HFFc6 (cell line): ENCODE results near the gene MGAT4B. TPM values are rescaled to one million over a fixed set of nuclear protein-coding genes. Genes with fewer than 3 reads are reported as not detected.
A peak's percentile ranks its signal among the peaks of the same experiment; 100 is the strongest.

ENCODE experiments used
- DNase-seq: peaks from one replicate; pipeline ENCODE4 v3.0.0-alpha.2; 2018
- H3K27ac Mint-ChIP-seq: 2 replicates; pipeline ENCODE4 v1.8.0; 2020; ENCODE audit warnings: mild to moderate bottlenecking, mixed read lengths
- H3K27me3 Mint-ChIP-seq: 2 replicates; pipeline ENCODE4 v1.8.0; 2021; ENCODE audit warnings: mild to moderate bottlenecking, moderate library complexity, mixed read lengths; ENCODE audit not compliant: insufficient read depth
- H3K36me3 Mint-ChIP-seq: 2 replicates; pipeline ENCODE4 v1.8.0; 2021; ENCODE audit warnings: low read depth, mixed read lengths
- H3K4me1 Mint-ChIP-seq: 2 replicates; pipeline ENCODE4 v1.8.0; 2020; ENCODE audit warnings: low read depth, mixed read lengths
- H3K4me3 Mint-ChIP-seq: 2 replicates; pipeline ENCODE4 v1.8.0; 2020; ENCODE audit warnings: mild to moderate bottlenecking, moderate library complexity, mixed read lengths
- H3K9me3 Mint-ChIP-seq: 2 replicates; pipeline ENCODE4 v1.8.0; 2020; ENCODE audit warnings: mild to moderate bottlenecking, mixed read lengths
- total RNA-seq, 6 experiments: library from RNA; stranded (reverse); fragmentation: NEBNext Ultra II Directional; extraction: Animal tissue kit (Norgen Biotek cat#: 25700); gene quantifications; 2 replicates in 1 of 6; 3 replicates in 5 of 6; pipeline ENCODE4 v1.2.3, GENCODE V29; 2021
- TF ChIP-seq, protein P1 (sequence below): fragments of 200-600 bp; sonication (generic); IDR thresholded peaks from 2 replicates; pipeline ENCODE4 v1.5.0; 2021; ENCODE audit warnings: antibody characterized with exemption, mild to moderate bottlenecking

MGAT4B gene
- total RNA-seq, 6 experiments from 2014 or later: 129 to 166 (median 148) TPM

- Mint-ChIP-seq H3K27me3 (peaks cover 9% of the 10 kb centered on the region), H3K36me3 (peaks cover 50% of the 10 kb centered on the region), H3K9me3 (peaks cover 1% of the 10 kb centered on the region), H3K27ac (no peak overlapping the region), H3K4me3 (no peak overlapping the region; the same call in 1 of the 2 replicates), H3K4me1 (peaks cover 48% of the 10 kb centered on the region)
- TF ChIP-seq, protein P1, sequence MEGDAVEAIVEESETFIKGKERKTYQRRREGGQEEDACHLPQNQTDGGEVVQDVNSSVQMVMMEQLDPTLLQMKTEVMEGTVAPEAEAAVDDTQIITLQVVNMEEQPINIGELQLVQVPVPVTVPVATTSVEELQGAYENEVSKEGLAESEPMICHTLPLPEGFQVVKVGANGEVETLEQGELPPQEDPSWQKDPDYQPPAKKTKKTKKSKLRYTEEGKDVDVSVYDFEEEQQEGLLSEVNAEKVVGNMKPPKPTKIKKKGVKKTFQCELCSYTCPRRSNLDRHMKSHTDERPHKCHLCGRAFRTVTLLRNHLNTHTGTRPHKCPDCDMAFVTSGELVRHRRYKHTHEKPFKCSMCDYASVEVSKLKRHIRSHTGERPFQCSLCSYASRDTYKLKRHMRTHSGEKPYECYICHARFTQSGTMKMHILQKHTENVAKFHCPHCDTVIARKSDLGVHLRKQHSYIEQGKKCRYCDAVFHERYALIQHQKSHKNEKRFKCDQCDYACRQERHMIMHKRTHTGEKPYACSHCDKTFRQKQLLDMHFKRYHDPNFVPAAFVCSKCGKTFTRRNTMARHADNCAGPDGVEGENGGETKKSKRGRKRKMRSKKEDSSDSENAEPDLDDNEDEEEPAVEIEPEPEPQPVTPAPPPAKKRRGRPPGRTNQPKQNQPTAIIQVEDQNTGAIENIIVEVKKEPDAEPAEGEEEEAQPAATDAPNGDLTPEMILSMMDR: no peak
- DNase-seq: no peak
These were observed 17.5 kb upstream of the MGAT4B start for GRCh38 chr5:179823937-179824744.

GRCh38 chr5:179822444-179822990 is 15.9 kb upstream of the MGAT4B start:
- Mint-ChIP-seq H3K36me3 (peaks cover 34% of the 10 kb centered on the region), H3K4me3 (peak overlapping the region; percentile 92), H3K9me3 (no peaks in the 10 kb centered on the region; the same call in 1 of the 2 replicates), H3K27ac (0 out of 2 replicates have a peak overlapping the region, but pooled peaks have one; percentile 18), H3K4me1 (peaks cover 54% of the 10 kb centered on the region), H3K27me3 (peaks cover 6% of the 10 kb centered on the region)
- no peak for DNase-seq
- TF ChIP-seq, protein P1: no peak

DNA sequence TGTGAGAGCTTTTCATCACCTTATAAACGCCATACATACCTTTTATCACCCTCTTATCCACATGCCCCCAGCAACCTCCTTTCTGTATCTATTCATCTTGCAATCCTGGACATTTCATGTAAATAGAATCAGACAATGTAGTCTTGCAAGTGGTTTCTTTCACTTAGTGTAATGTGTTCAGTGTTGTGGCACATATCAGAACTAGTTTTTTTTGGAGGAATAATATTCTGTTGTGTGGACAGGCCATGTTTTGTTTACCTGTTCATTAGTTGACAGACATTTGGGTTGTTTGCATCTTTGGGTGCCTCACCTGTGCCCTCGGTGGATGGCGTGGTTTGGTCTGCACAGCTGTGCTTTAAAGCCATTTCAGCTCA is 15.4 kb upstream of the MGAT4B start:
- DNase-seq: no peak
- Mint-ChIP-seq H3K9me3 (no peaks in the 10 kb centered on the region; the same call in 1 of the 2 replicates), H3K4me3 (peak overlapping the region; percentile 92), H3K4me1 (peaks cover 50% of the 10 kb centered on the region), H3K27ac (peak overlapping the region; percentile 91), H3K27me3 (peaks cover 5% of the 10 kb centered on the region; the same call in 1 of the 2 replicates), H3K36me3 (peaks cover 30% of the 10 kb centered on the region)
- TF ChIP-seq, protein P1: no peak

DNA sequence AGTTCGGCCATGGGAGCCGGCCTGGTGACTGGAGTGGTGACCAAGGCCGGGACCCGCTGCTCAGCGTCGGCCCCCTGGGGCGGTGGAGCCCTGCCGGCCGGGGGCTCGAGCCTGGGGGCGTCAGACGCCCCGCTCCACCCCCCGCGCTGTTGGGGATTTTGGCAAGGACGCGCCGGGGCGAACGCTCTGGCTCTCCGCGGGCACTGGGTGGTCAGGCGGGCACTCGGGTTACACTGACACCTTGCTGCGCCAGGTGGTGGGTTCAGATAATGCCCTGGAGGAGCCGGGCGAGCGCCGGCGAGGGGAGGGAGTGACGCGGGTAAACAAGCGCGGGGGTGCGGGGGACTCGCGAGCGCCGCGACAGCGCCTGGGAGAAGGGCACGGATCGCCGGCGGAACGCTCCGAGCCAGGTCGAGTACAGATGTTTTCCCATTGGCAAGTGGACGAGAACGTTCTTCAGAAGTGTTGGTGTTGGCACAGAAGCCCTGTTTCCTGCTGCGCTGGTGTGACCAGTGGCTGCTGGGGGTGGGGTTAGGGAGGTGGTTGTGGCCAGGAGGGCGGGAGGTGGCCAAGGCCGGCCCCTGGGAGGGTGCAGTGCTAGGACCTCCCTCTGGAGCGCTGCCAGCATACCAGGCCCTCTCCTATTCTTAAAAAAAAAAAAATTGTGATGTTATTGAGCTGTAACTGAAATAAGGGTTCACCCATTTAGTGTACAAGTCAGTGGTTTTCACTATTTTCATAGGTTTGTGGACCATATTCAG is 14.8 kb upstream of the MGAT4B start:
- peaks cover 5% of the 10 kb centered on the region; the same call in 1 of the 2 replicates for H3K27me3 Mint-ChIP-seq
- peaks cover 44% of the 10 kb centered on the region for H3K4me1 Mint-ChIP-seq
- peak overlapping the region; percentile 92 for H3K4me3 Mint-ChIP-seq
- peaks cover 25% of the 10 kb centered on the region for H3K36me3 Mint-ChIP-seq
- TF ChIP-seq, protein P1: peak; percentile 42; the same call in 1 of the 2 replicates
- DNase-seq: peak; percentile 92
- H3K9me3 Mint-ChIP-seq: no peaks in the 10 kb centered on the region; the same call in 1 of the 2 replicates
- peak overlapping the region; percentile 91 for H3K27ac Mint-ChIP-seq

DNA sequence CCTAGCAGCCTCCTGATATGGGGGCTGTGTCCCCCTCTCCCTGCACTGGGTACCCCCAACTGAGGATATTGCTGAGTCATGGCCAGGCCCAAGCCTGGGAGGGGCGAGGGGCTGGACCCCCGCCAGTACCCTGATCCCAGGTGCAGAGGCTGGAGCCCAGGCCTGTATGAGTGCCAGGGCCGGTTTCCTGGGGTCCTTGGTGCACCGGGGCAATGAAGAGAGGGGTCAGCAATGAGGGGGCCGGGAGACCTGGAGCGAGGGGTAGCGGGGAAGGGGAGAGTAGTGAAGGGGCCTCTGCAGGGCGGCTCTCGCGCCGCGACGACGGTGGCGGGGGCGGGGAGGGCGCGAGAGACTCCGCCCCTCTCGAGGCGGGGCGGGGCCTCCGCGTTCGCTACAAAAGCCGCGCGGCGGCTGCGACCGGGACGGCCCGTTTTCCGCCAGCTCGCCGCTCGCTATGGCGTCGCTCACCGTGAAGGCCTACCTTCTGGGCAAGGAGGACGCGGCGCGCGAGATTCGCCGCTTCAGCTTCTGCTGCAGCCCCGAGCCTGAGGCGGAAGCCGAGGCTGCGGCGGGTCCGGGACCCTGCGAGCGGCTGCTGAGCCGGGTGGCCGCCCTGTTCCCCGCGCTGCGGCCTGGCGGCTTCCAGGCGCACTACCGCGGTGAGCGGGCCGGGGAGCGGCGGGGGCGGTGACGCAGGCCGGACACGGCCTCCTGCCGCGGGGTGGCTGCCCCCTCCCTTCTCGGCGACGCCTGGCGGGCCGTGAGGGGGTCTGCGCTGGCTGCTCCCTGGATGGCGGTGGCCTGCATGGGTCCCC is 14.0 kb upstream of the MGAT4B start, which contains the start of gene SQSTM1:
Gene SQSTM1 (plus strand): TSS at position 423 of the 815 bp plus-strand sequence. CDS start 32 bp downstream, at position 455.
- Mint-ChIP-seq H3K27ac (peak within 1 kb of the TSS; percentile 91), H3K4me3 (peak within 1 kb of the TSS; percentile 92), H3K9me3 (no peaks in the 10 kb centered on the region; the same call in 1 of the 2 replicates), H3K27me3 (peaks cover 5% of the 10 kb centered on the region; the same call in 1 of the 2 replicates), H3K4me1 (peaks cover 44% of the 10 kb centered on the region), H3K36me3 (peaks cover 19% of the 10 kb centered on the region)
- TF ChIP-seq, protein P1: peak; percentile 47; the same call in 1 of the 2 replicates
- peak; percentile 57 for DNase-seq
